GM19467 (cell line): ENCODE measurements around the gene EMILIN3.

Experiments used
- ATAC-seq: cut with Tn5 transposase; IDR thresholded peaks from one replicate; pipeline ENCODE4 v1.9.1; 2021; ENCODE audit warnings: mild to moderate bottlenecking, moderate library complexity; ENCODE audit not compliant: unreplicated experiment

Gene EMILIN3

GRCh38 chr20:41366546-41367392 lies at the start of gene EMILIN3:
Gene EMILIN3, minus strand, starts transcription at chr20:41366818. Its CDS starts 184 bp downstream, at chr20:41366634.
- ATAC-seq: no peak

- ATAC-seq: no peak
These were observed 48.6 kb upstream of the EMILIN3 start for GRCh38 chr20:41415191-41415590.

GRCh38 chr20:41413169-41413568 lies 46.6 kb upstream of the EMILIN3 start:
- no peak for ATAC-seq

GRCh38 chr20:41412324-41413120 lies 45.9 kb upstream of the EMILIN3 start:
- no peak for ATAC-seq

GRCh38 chr20:41411391-41411847 lies 44.8 kb upstream of the EMILIN3 start:
- no peak for ATAC-seq

GRCh38 chr20:41408986-41409385 lies 42.4 kb upstream of the EMILIN3 start:
- no peak for ATAC-seq

GRCh38 chr20:41408156-41408794 lies 41.7 kb upstream of the EMILIN3 start:
- peak; percentile 73 for ATAC-seq

- ATAC-seq: no peak
These were observed 41.0 kb upstream of the EMILIN3 start for GRCh38 chr20:41407607-41408006.

GRCh38 chr20:41406896-41407444 lies 40.4 kb upstream of the EMILIN3 start:
- ATAC-seq: no peak

GRCh38 chr20:41406353-41406752 lies 39.7 kb upstream of the EMILIN3 start:
- no peak for ATAC-seq

GRCh38 chr20:41405436-41405835 lies 38.8 kb upstream of the EMILIN3 start:
- ATAC-seq: no peak

GRCh38 chr20:41403604-41404003 lies 37.0 kb upstream of the EMILIN3 start:
- ATAC-seq: no peak

- no peak for ATAC-seq
These were observed 31.8 kb upstream of the EMILIN3 start for GRCh38 chr20:41398408-41398807.

- ATAC-seq: no peak
These were observed 29.3 kb upstream of the EMILIN3 start for GRCh38 chr20:41395667-41396664.

- ATAC-seq: no peak
These were observed 28.5 kb upstream of the EMILIN3 start for GRCh38 chr20:41394931-41395666.

GRCh38 chr20:41394081-41394480 lies 27.5 kb upstream of the EMILIN3 start:
- ATAC-seq: no peak

- no peak for ATAC-seq
These were observed 27.1 kb upstream of the EMILIN3 start for GRCh38 chr20:41393705-41394066.

GRCh38 chr20:41392871-41393704 lies 26.5 kb upstream of the EMILIN3 start:
- ATAC-seq: no peak
